ENCODE measurements around the gene RNF32.
"Not testable (repeated sequence)": the region's sequence is repeated elsewhere in the genome, so short reads cannot be mapped to it uniquely, and the experiment has no call there.

The RNF32 gene

GRCh38 chr7:156614434-156615264 lies 25.9 kb upstream of the RNF32 start:
- no peak for DNase-seq (ENCODE audit: low spot score)

GRCh38 chr7:156616269-156617202 lies 24.0 kb upstream of the RNF32 start:
- no peak for DNase-seq (ENCODE audit: low spot score)

GRCh38 chr7:156617215-156617614 lies 23.4 kb upstream of the RNF32 start:
- no peak for DNase-seq (ENCODE audit: low spot score)

- DNase-seq (ENCODE audit: low spot score) = no peak
Measured at GRCh38 chr7:156618078-156618779, 22.3 kb upstream of the RNF32 start.

- no peak for DNase-seq (ENCODE audit: low spot score)
Measured at GRCh38 chr7:156618780-156619367, 21.7 kb upstream of the RNF32 start.

GRCh38 chr7:156619488-156620290 lies 20.9 kb upstream of the RNF32 start:
- DNase-seq (ENCODE audit: low spot score) = not testable (repeated sequence)

- no peak for DNase-seq (ENCODE audit: low spot score)
Measured at GRCh38 chr7:156620291-156620675, 20.3 kb upstream of the RNF32 start.

GRCh38 chr7:156621652-156622051 lies 18.9 kb upstream of the RNF32 start:
- no peak for DNase-seq (ENCODE audit: low spot score)

GRCh38 chr7:156625580-156625979 lies 15.0 kb upstream of the RNF32 start:
- DNase-seq (ENCODE audit: low spot score) = no peak

- DNase-seq (ENCODE audit: low spot score) = no peak
Measured at GRCh38 chr7:156626220-156626895, 14.2 kb upstream of the RNF32 start.

- no peak for DNase-seq (ENCODE audit: low spot score)
Measured at GRCh38 chr7:156628562-156628961, 12.0 kb upstream of the RNF32 start.

GRCh38 chr7:156629873-156630272 lies 10.7 kb upstream of the RNF32 start:
- DNase-seq (ENCODE audit: low spot score) = no peak

GRCh38 chr7:156634117-156634516 lies 6.5 kb upstream of the RNF32 start:
- DNase-seq (ENCODE audit: low spot score) = no peak

- DNase-seq (ENCODE audit: low spot score) = no peak
Measured at GRCh38 chr7:156635529-156636385, 4.8 kb upstream of the RNF32 start.

GRCh38 chr7:156637093-156637492 lies 3.5 kb upstream of the RNF32 start:
- not testable (repeated sequence) for DNase-seq (ENCODE audit: low spot score)

- DNase-seq (ENCODE audit: low spot score) = no peak
Measured at GRCh38 chr7:156638443-156639077, 2.0 kb upstream of the RNF32 start.

- DNase-seq (ENCODE audit: low spot score) = no peak
Measured at GRCh38 chr7:156639426-156640256, 933 bp upstream of the RNF32 start.

- no peak for DNase-seq (ENCODE audit: low spot score)
Measured at GRCh38 chr7:156640949-156641485, 443 bp downstream of the RNF32 start.
